IMR-90 (cell line): ENCODE measurements around the gene LAMA5.

Source experiments
- BHLHE40 ChIP-seq: fragments of 150-350 bp; IDR thresholded peaks from 2 replicates; pipeline ENCODE4 v1.6.1; 2016; ENCODE audit warnings: mild to moderate bottlenecking, low read depth, low read length
- MAZ ChIP-seq: IDR thresholded peaks from 2 replicates; pipeline ENCODE4 v1.6.1; 2012; ENCODE audit warnings: low read depth, mild to moderate bottlenecking, low read length, improper control_type of control experiment, moderate library complexity, borderline replicate concordance
- POLR2A ChIP-seq: IDR thresholded peaks from 2 replicates; pipeline ENCODE4 v1.6.1; 2012; ENCODE audit warnings: mild to moderate bottlenecking, low read depth, low read length
- TF ChIP-seq, protein P1 (sequence below): conservative IDR thresholded peaks from 2 replicates; pipeline ENCODE4 v1.5.1; 2012; ENCODE audit warnings: mild to moderate bottlenecking, low read depth, low read length, improper control_type of control experiment

DNA sequence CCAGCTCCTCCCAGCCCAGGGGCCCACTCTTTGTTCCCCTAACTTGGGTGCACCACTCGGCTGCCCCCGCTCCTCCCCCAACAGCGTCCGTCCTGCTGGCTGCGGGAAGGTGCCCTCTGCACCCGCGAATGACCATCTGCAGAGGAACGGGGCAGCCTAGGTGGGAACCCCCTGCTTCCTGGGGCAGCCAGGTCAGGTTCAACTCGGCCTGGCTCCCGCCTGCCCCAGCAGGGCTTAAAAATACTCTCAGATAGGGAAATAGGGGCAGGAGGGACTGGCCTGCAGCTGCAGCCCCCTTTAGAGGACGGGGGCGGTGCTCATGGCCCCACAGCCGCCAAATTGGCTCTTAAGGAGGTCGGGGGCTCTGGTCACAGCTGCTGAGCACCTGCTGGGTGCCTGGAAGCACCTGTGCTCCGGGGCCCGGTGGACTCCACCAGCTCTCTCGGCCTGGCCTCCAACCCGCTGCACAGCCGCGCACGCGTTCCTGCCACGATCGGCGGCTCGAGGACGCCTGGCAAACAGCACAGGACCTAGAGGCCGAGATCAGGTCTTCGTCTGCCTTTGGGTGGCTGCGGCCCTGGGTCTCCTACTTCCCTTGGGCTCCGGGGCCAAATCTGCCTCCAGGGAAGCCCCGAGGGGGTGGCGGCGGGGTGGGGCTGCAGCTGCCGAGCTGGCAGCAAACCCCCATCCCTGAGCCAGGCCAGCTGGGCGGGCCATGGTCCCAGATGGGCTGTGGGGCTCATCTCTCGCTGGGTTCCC is 700 bp upstream of the LAMA5 start:
- no peak for TF ChIP-seq BHLHE40
- TF ChIP-seq, protein P1, sequence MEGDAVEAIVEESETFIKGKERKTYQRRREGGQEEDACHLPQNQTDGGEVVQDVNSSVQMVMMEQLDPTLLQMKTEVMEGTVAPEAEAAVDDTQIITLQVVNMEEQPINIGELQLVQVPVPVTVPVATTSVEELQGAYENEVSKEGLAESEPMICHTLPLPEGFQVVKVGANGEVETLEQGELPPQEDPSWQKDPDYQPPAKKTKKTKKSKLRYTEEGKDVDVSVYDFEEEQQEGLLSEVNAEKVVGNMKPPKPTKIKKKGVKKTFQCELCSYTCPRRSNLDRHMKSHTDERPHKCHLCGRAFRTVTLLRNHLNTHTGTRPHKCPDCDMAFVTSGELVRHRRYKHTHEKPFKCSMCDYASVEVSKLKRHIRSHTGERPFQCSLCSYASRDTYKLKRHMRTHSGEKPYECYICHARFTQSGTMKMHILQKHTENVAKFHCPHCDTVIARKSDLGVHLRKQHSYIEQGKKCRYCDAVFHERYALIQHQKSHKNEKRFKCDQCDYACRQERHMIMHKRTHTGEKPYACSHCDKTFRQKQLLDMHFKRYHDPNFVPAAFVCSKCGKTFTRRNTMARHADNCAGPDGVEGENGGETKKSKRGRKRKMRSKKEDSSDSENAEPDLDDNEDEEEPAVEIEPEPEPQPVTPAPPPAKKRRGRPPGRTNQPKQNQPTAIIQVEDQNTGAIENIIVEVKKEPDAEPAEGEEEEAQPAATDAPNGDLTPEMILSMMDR: no peak
- no peak for TF ChIP-seq MAZ
- no peak for TF ChIP-seq POLR2A
